Measurements from ENCODE around the gene SEL1L3. TPM values are rescaled to one million over a fixed set of nuclear protein-coding genes. Genes with fewer than 3 reads are reported as not detected.

SEL1L3 gene
- total and polyA plus RNA-seq, 9 of the 15 experiments (the other 6 are each of a cell fraction or from before 2014, with no cell fraction given), result 10.0 to 44.3 (median 21.6) TPM

DNA sequence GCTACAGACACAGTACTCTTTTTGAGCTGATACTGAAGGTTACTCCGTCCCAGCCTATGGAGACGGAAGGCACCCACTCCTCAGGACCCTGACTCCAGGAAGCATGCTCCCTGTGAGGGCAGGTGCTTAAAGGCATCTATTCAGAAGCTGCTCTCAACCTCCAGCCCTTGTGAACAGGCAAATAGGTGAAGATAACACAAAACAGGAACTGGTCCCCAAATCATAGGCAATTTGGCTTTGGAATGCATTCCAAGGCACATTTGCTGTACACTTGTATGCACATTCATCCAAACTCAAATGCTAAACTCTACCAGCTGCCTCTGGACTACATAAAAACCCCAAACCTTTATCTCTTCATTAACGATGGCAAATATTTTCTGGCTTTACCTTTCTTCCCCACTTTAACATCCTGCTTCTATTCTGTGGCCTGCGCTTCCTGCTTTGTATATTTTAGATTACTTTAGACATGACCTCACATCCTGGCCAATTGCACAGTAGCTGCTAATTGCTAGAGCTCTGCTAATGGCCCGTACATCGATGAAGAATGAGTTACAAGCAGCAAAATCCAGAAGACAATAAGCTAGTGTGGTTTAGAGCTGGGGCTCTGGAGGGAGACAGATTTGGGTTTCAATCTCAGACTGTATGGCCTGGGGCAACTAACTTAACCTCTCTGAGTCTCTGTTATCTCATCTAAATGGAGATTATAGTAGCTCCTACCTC is 3.2 kb downstream of the SEL1L3 start:
- H3K9me1 ChIP-seq (ENCODE audit: control insufficient read depth, insufficient read depth, low read length), result no peaks in the 10 kb centered on the region
- POLR2A ChIA-PET, result interaction anchor here (1.0 to 1.7 kb wide), 5 partner anchors 9 to 53 kb away, joined by 3 to 7 read pairs (median 3); no protein-coding TSS in a partner anchor
- 45% methylated on average over 6 of the region's 6 CpGs for WGBS (ENCODE audit: insufficient coverage, low coverage, missing lambda C conversion rate)
- no peak overlapping the region for H3K27ac ChIP-seq (ENCODE audit: extremely low read depth, low read depth, low read length)
- CTCF ChIA-PET (ENCODE audit: low intra/inter-chr PET ratio), result no interaction called here
- peaks cover 55% of the 10 kb centered on the region for H3K79me2 ChIP-seq (ENCODE audit: control insufficient read depth, insufficient read depth, low read length)
- no peaks in the 10 kb centered on the region for H3K9me3 ChIP-seq (replicated peaks; ENCODE audit: control insufficient read depth, insufficient read depth, low read depth, low read length)
- no peaks in the 10 kb centered on the region for H3K27me3 ChIP-seq (ENCODE audit: control insufficient read depth in 2 of 2, insufficient read depth in 2 of 2, low read length in 2 of 2)
- in situ Hi-C loops (cut with MboI) (no loop called here), intact Hi-C loops (cut with micrococcal nuclease) (no loop called here)
- H3K4me2 ChIP-seq (ENCODE audit: insufficient read depth, low read length), result peak overlapping the region; percentile 1; the same call in 1 of the 2 replicates
- peaks cover 9% of the 10 kb centered on the region for H4K20me1 ChIP-seq (replicated peaks; ENCODE audit: control insufficient read depth, insufficient read depth, low read length)
- BruUV-seq (replicated peaks), result no TSS peak
- no peak for DNase-seq (ENCODE audit: extremely low read depth in 1 of 4, low spot score in 3 of 4)
- peak; percentile 89 for TF ChIP-seq SPI1 (IDR thresholded peaks at IDR 0.05; ENCODE audit: borderline replicate concordance, low read depth, low read length)
- TF ChIP-seq, protein P1, sequence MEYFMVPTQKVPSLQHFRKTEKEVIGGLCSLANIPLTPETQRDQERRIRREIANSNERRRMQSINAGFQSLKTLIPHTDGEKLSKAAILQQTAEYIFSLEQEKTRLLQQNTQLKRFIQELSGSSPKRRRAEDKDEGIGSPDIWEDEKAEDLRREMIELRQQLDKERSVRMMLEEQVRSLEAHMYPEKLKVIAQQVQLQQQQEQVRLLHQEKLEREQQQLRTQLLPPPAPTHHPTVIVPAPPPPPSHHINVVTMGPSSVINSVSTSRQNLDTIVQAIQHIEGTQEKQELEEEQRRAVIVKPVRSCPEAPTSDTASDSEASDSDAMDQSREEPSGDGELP (CRISPR knock-in tag; IDR thresholded peaks at IDR 0.05; ENCODE audit: borderline replicate concordance), result no peak
- no peak; the same call in 1 of the 2 replicates for TF ChIP-seq TEAD4 (IDR thresholded peaks at IDR 0.05; ENCODE audit: low read length)
- no peak for TF ChIP-seq TEAD4 (CRISPR knock-in tag; IDR thresholded peaks at IDR 0.05; ENCODE audit: borderline replicate concordance)
- no peak for TF ChIP-seq ZNF668 (CRISPR knock-in tag; IDR thresholded peaks at IDR 0.05)
- TF ChIP-seq ETV1 (tag; conservative IDR thresholded peaks at IDR 0.05; ENCODE audit: low read depth), result peak; percentile 27; the same call in 1 of the 2 replicates
- no peak for TF ChIP-seq NFXL1 (CRISPR knock-in tag; IDR thresholded peaks at IDR 0.05)
- no peak for TF ChIP-seq CBX5 (IDR thresholded peaks at IDR 0.05; ENCODE audit: borderline replicate concordance, low read depth)
- H3K4me1 ChIP-seq (replicated peaks in 1 of 2; ENCODE audit: control insufficient read depth in 2 of 2, insufficient read depth in 2 of 2, low read length in 2 of 2), result peaks cover 16 to 21% of the 10 kb centered on the region in 2 experiments; a peak in 4 of 5 replicates
- peak; percentile 62 for FAIRE-seq
- no peaks in the 10 kb centered on the region for H3K36me3 ChIP-seq (ENCODE audit: control insufficient read depth, insufficient read depth, low read length)
- no peak overlapping the region for H3K4me3 ChIP-seq
- no peak for ATAC-seq
- no peak overlapping the region for H3K9ac ChIP-seq (ENCODE audit: insufficient read depth in 1 of 2, low read depth in 2 of 2, low read length in 2 of 2)
- no peak overlapping the region for H2AFZ ChIP-seq (ENCODE audit: low read depth, low read length)
